Measurements from ENCODE around the gene ANXA2R.
"Not testable (repeated sequence)": the region's sequence is repeated elsewhere in the genome, so short reads cannot be mapped to it uniquely, and the experiment has no call there.

ANXA2R gene

GRCh38 chr5:43027054-43027785 is 12.9 kb downstream of the ANXA2R start:
- no peak for DNase-seq

GRCh38 chr5:43025184-43025950 is 14.8 kb downstream of the ANXA2R start:
- DNase-seq: not testable (repeated sequence)

GRCh38 chr5:43024217-43024616 is 15.9 kb downstream of the ANXA2R start:
- DNase-seq: no peak

GRCh38 chr5:43021151-43021550 is 19.0 kb downstream of the ANXA2R start:
- no peak for DNase-seq

- no peak for DNase-seq
These were observed 19.7 kb downstream of the ANXA2R start for GRCh38 chr5:43020399-43020746.

GRCh38 chr5:43019614-43020398 is 20.3 kb downstream of the ANXA2R start:
- peak; percentile 91 for DNase-seq

- DNase-seq: no peak
These were observed 20.9 kb downstream of the ANXA2R start for GRCh38 chr5:43019291-43019613.

GRCh38 chr5:43017428-43017815 is 22.7 kb downstream of the ANXA2R start:
- DNase-seq: peak; percentile 30

- no peak for DNase-seq
These were observed 23.8 kb downstream of the ANXA2R start for GRCh38 chr5:43016217-43016779.

GRCh38 chr5:43014522-43014921 is 25.6 kb downstream of the ANXA2R start:
- DNase-seq: no peak

- no peak for DNase-seq
These were observed 29.2 kb downstream of the ANXA2R start for GRCh38 chr5:43010935-43011315.

GRCh38 chr5:43008363-43009153 is 31.6 kb downstream of the ANXA2R start:
- peak; percentile 94 for DNase-seq

GRCh38 chr5:43007911-43008362 is 32.2 kb downstream of the ANXA2R start:
- DNase-seq: peak; percentile 91

GRCh38 chr5:43007246-43007910 is 32.7 kb downstream of the ANXA2R start:
- peak; percentile 83 for DNase-seq

GRCh38 chr5:43006424-43007202 is 33.5 kb downstream of the ANXA2R start:
- no peak for DNase-seq

GRCh38 chr5:43005031-43005430 is 35.1 kb downstream of the ANXA2R start:
- DNase-seq: no peak

- no peak for DNase-seq
These were observed 38.4 kb downstream of the ANXA2R start for GRCh38 chr5:43001748-43002147.

- DNase-seq: no peak
These were observed 39.2 kb downstream of the ANXA2R start for GRCh38 chr5:43000914-43001313.

- DNase-seq: no peak
These were observed 39.8 kb downstream of the ANXA2R start for GRCh38 chr5:43000111-43000840.

GRCh38 chr5:42995360-42995751 is 44.8 kb downstream of the ANXA2R start:
- DNase-seq: no peak
